NCI-H82 (cell line): ENCODE data around the gene EME2.
"Not testable (repeated sequence)": the region's sequence is repeated elsewhere in the genome, so short reads cannot be mapped to it uniquely, and the experiment has no call there.

Experiments used
- DNase-seq: peaks from one replicate; lab custom pipeline; 2025; lab: John Stamatoyannopoulos, UW

EME2 gene

GRCh38 chr16:1791256-1791942, 18.8 kb downstream of the EME2 start:
- DNase-seq = no peak

GRCh38 chr16:1791943-1792812, 19.6 kb downstream of the EME2 start:
- DNase-seq = no peak

- DNase-seq = no peak
Observed at GRCh38 chr16:1792836-1793577, 20.4 kb downstream of the EME2 start.

- DNase-seq = no peak
Observed at GRCh38 chr16:1793578-1794220, 21.1 kb downstream of the EME2 start, which contains the start of gene IGFALS. TSS of gene IGFALS (minus strand) at chr16:1793705. CDS start at chr16:1793652, 53 bp downstream.

- no peak for DNase-seq
Observed at GRCh38 chr16:1794221-1794871, 21.7 kb downstream of the EME2 start.

- DNase-seq = no peak
Observed at GRCh38 chr16:1794908-1795666, 22.5 kb downstream of the EME2 start.

- not testable (repeated sequence) for DNase-seq
Observed at GRCh38 chr16:1799263-1799662, 26.7 kb downstream of the EME2 start.

- DNase-seq = no peak
Observed at GRCh38 chr16:1800701-1801100, 28.1 kb downstream of the EME2 start.

- no peak for DNase-seq
Observed at GRCh38 chr16:1807626-1808025, 35.0 kb downstream of the EME2 start.

- no peak for DNase-seq
Observed at GRCh38 chr16:1808691-1809090, 36.1 kb downstream of the EME2 start.

- no peak for DNase-seq
Observed at GRCh38 chr16:1809281-1809801, 36.7 kb downstream of the EME2 start.

- no peak for DNase-seq
Observed at GRCh38 chr16:1810106-1810505, 37.5 kb downstream of the EME2 start.

- DNase-seq = no peak
Observed at GRCh38 chr16:1810536-1810935, 37.9 kb downstream of the EME2 start.

- peak; percentile 81 for DNase-seq
Observed at GRCh38 chr16:1812732-1813163, 40.1 kb downstream of the EME2 start.

- no peak for DNase-seq
Observed at GRCh38 chr16:1815461-1815860, 42.9 kb downstream of the EME2 start.

GRCh38 chr16:1816396-1817275, 44.0 kb downstream of the EME2 start:
- DNase-seq = no peak

- no peak for DNase-seq
Observed at GRCh38 chr16:1817276-1817589, 44.6 kb downstream of the EME2 start.

GRCh38 chr16:1817716-1818115, 45.1 kb downstream of the EME2 start:
- DNase-seq = no peak

GRCh38 chr16:1818204-1818872, 45.7 kb downstream of the EME2 start:
- no peak for DNase-seq
